ENCODE measurements around the gene ITPR2. TPM values are rescaled to one million over a fixed set of nuclear protein-coding genes. Genes with fewer than 3 reads are reported as not detected.

The ITPR2 gene
- total RNA-seq, 1 experiment from 2014 or later: 4.0 TPM

DNA sequence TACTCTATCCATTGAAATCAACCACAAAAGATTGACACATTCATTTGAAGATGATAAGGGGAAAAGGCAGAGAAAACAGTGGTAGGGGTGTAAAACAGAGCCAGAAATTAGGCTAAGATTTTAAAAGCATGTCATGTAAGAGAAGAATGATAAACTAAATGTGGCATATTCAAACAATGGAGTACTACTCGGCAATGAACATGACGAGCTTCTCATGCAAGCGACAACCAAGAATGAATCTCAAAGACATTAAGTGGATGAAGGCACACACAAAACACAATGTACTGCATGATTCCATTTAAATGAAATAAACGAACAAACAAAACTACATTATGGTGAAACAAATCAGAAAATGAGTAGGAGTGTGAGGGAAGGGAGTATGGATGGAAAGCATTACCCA lies 134.8 kb downstream of the ITPR2 start:
- no TSS peak for BruUV-seq (replicated peaks)
- Histone ChIP-seq H4K20me1 (ENCODE audit: low read length) (no peaks in the 10 kb centered on the region), H3K4me3 (ENCODE audit: low read length) (no peak overlapping the region), H3K4me2 (ENCODE audit: low read length) (no peak overlapping the region), H2AFZ (ENCODE audit: low read length) (no peak overlapping the region), H3K9me3 (ENCODE audit: low read length) (no peaks in the 10 kb centered on the region), H3K27me3 (ENCODE audit: low read length) (no peaks in the 10 kb centered on the region), H3K9me2 (replicated peaks; ENCODE audit: low read length) (no peaks in the 10 kb centered on the region), H3F3A (ENCODE audit: low read length, unreplicated experiment) (no peaks in the 10 kb centered on the region), H3K4me1 (ENCODE audit: insufficient read depth, low read length) (peaks cover 12% of the 10 kb centered on the region), H3K27ac (ENCODE audit: low read length) (no peak overlapping the region), H3K36me3 (ENCODE audit: low read depth, low read length) (no peaks in the 10 kb centered on the region), H3K79me2 (ENCODE audit: low read length) (no peaks in the 10 kb centered on the region), H3K9ac (ENCODE audit: low read length) (no peak overlapping the region)
- intact Hi-C loops (cut with micrococcal nuclease): no loop called here
- ATAC-seq: no peak
- ChIA-PET POLR2A (ENCODE audit: unreplicated experiment) (interaction anchor here (0.6 kb wide), 1 partner anchor 1337 kb away, joined by 4 read pairs; no protein-coding TSS in a partner anchor), CTCF (no interaction called here)
- TF ChIP-seq EZH2phosphoT487 (IDR thresholded peaks at IDR 0.05; ENCODE audit: borderline replicate concordance, low read length) (no peak), EZH2 (IDR thresholded peaks at IDR 0.05; ENCODE audit: low read length, unreplicated experiment) (no peak)
- TF ChIP-seq, protein P1, sequence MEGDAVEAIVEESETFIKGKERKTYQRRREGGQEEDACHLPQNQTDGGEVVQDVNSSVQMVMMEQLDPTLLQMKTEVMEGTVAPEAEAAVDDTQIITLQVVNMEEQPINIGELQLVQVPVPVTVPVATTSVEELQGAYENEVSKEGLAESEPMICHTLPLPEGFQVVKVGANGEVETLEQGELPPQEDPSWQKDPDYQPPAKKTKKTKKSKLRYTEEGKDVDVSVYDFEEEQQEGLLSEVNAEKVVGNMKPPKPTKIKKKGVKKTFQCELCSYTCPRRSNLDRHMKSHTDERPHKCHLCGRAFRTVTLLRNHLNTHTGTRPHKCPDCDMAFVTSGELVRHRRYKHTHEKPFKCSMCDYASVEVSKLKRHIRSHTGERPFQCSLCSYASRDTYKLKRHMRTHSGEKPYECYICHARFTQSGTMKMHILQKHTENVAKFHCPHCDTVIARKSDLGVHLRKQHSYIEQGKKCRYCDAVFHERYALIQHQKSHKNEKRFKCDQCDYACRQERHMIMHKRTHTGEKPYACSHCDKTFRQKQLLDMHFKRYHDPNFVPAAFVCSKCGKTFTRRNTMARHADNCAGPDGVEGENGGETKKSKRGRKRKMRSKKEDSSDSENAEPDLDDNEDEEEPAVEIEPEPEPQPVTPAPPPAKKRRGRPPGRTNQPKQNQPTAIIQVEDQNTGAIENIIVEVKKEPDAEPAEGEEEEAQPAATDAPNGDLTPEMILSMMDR (conservative IDR thresholded peaks at IDR 0.05; ENCODE audit: low read depth, low read length): no peak
- DNase-seq: no peak

DNA sequence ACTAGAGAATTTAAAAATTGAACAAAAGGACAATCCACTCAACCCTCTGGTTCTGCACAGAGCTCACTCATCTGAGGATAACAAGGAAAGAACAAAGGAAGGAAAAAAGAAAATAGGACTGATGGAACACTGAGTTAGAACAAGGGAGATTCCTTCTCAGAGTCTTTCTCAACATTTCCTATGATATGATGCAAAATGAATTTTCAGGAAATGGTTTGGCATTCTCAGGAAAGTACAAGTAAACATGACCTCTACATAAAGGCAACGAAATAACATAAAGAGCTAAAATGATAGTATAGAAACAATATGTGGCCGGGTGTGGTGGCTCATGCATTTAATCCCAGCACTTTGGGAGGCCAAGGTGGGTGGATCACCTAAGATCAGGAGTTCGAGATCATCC lies 135.8 kb downstream of the ITPR2 start:
- Histone ChIP-seq H3K9me2 (replicated peaks; ENCODE audit: low read length) (no peaks in the 10 kb centered on the region), H3K4me1 (ENCODE audit: insufficient read depth, low read length) (peaks cover 14% of the 10 kb centered on the region), H4K20me1 (ENCODE audit: low read length) (no peaks in the 10 kb centered on the region), H3K4me3 (ENCODE audit: low read length) (no peak overlapping the region), H3K9ac (ENCODE audit: low read length) (no peak overlapping the region), H3K36me3 (ENCODE audit: low read depth, low read length) (no peaks in the 10 kb centered on the region), H2AFZ (ENCODE audit: low read length) (no peak overlapping the region), H3K27me3 (ENCODE audit: low read length) (no peaks in the 10 kb centered on the region), H3K27ac (ENCODE audit: low read length) (no peak overlapping the region), H3K9me3 (ENCODE audit: low read length) (no peaks in the 10 kb centered on the region), H3F3A (ENCODE audit: low read length, unreplicated experiment) (no peaks in the 10 kb centered on the region), H3K79me2 (ENCODE audit: low read length) (no peaks in the 10 kb centered on the region), H3K4me2 (ENCODE audit: low read length) (no peak overlapping the region)
- BruUV-seq (replicated peaks): no TSS peak
- ChIA-PET CTCF (interaction anchor here (0.6 kb wide), 1 partner anchor 141 kb away, joined by 5 read pairs; no protein-coding TSS in a partner anchor), POLR2A (ENCODE audit: unreplicated experiment) (no interaction called here)
- ATAC-seq: no peak
- intact Hi-C loops (cut with micrococcal nuclease): no loop called here
- no peak for DNase-seq
- TF ChIP-seq EZH2 (IDR thresholded peaks at IDR 0.05; ENCODE audit: low read length, unreplicated experiment) (no peak), EZH2phosphoT487 (IDR thresholded peaks at IDR 0.05; ENCODE audit: borderline replicate concordance, low read length) (no peak)

GRCh38 chr12:26696613-26697092 lies 136.3 kb downstream of the ITPR2 start:
- TF ChIP-seq, protein P1 (conservative IDR thresholded peaks at IDR 0.05; ENCODE audit: low read depth, low read length): no peak
- Histone ChIP-seq H4K20me1 (ENCODE audit: low read length) (no peaks in the 10 kb centered on the region), H3K9me2 (replicated peaks; ENCODE audit: low read length) (no peaks in the 10 kb centered on the region), H3K4me3 (ENCODE audit: low read length) (no peak overlapping the region), H3K79me2 (ENCODE audit: low read length) (no peaks in the 10 kb centered on the region), H3K4me1 (ENCODE audit: insufficient read depth, low read length) (peaks cover 20% of the 10 kb centered on the region), H3K27ac (ENCODE audit: low read length) (no peak overlapping the region), H3K9ac (ENCODE audit: low read length) (no peak overlapping the region), H3F3A (ENCODE audit: low read length, unreplicated experiment) (no peaks in the 10 kb centered on the region), H3K27me3 (ENCODE audit: low read length) (no peaks in the 10 kb centered on the region), H3K36me3 (ENCODE audit: low read depth, low read length) (no peaks in the 10 kb centered on the region), H2AFZ (ENCODE audit: low read length) (no peak overlapping the region), H3K9me3 (ENCODE audit: low read length) (no peaks in the 10 kb centered on the region), H3K4me2 (ENCODE audit: low read length) (no peak overlapping the region)
- BruUV-seq (replicated peaks): no TSS peak
- DNase-seq (no peak), ATAC-seq (no peak)
- CTCF ChIA-PET: no interaction called here
- intact Hi-C loops (cut with micrococcal nuclease): no loop called here
- POLR2A ChIA-PET (ENCODE audit: unreplicated experiment): no interaction called here

Data from PC-3 (cell line).